Endothelial cell of umbilical vein (primary cell): ENCODE data around the gene SLC43A1. TPM values are rescaled to one million over a fixed set of nuclear protein-coding genes. Genes with fewer than 3 reads are reported as not detected.

ENCODE experiments used
- BruUV-seq: library from RNA; stranded (reverse); fragments of 400-500 nt; replicated peaks from 2 replicates; lab custom pipeline; 2021; lab: Mats Ljungman, UMichigan
- CTCF ChIA-PET: fragments of 300-600, 350-600 bp; sonication (Branson Sonifier 250); formaldehyde crosslinking; loops from one replicate; lab custom pipeline; 2021; ENCODE audit warnings: antibody characterized with exemption, inconsistent platforms; lab: Charles Lee
- POLR2A ChIA-PET: fragments of 300-600, 350-600 bp; sonication (Branson Sonifier 250); formaldehyde crosslinking; loops from one replicate; lab custom pipeline; 2021; ENCODE audit warnings: antibody characterized with exemption, inconsistent platforms; lab: Charles Lee
- DNase-seq: peaks from one replicate; pipeline ENCODE4 v3.0.0-alpha.2; 2011; ENCODE audit warnings: low read depth, low spot score
- FAIRE-seq: peaks from 2 replicates; lab custom pipeline; 2011; peaks lifted over from hg19 to GRCh38; lab: Jason Lieb, UNC
- H2AFZ ChIP-seq: 2 replicates; pipeline ENCODE4 v1.6.0; 2012; ENCODE audit warnings: low read depth, low read length, control low read depth, inconsistent platforms
- H3K27ac ChIP-seq: 2 replicates; pipeline ENCODE4 v1.5.1; 2011; ENCODE audit warnings: low read depth, mild to moderate bottlenecking, control low read depth, low read length, moderate library complexity; ENCODE audit not compliant: insufficient read depth
- H3K27me3 ChIP-seq, 2 experiments: 2 replicates each; pipeline versions ENCODE4 v1.6.0 to v1.6.1; 2011; ENCODE audit warnings: low read length in 2 of 2, mixed read lengths in 1 of 2; ENCODE audit not compliant: control insufficient read depth in 2 of 2, insufficient read depth in 2 of 2
- H3K36me3 ChIP-seq, 2 experiments: 2 replicates in 1 of 2; 3 replicates in 1 of 2; pipeline ENCODE4 v1.5.1; 2011; ENCODE audit warnings: low read length in 2 of 2, mild to moderate bottlenecking in 1 of 2, moderate library complexity in 1 of 2; ENCODE audit not compliant: control insufficient read depth in 2 of 2, insufficient read depth in 2 of 2; ENCODE audit errors: extremely low read depth in 1 of 2
- H3K4me1 ChIP-seq: 3 replicates; pipeline ENCODE4 v1.5.1; 2011; ENCODE audit warnings: mild to moderate bottlenecking, low read length; ENCODE audit not compliant: control insufficient read depth, insufficient read depth; ENCODE audit errors: extremely low read depth
- H3K4me2 ChIP-seq: 2 replicates; pipeline ENCODE4 v1.6.1; 2011; ENCODE audit warnings: low read length, control low read depth, mixed read lengths; ENCODE audit not compliant: insufficient read depth
- H3K4me3 ChIP-seq, 3 experiments: fragments of 200-600 bp in 1 of 3; sonication (generic), shearing (Covaris generic) in 1 of 3; replicated peaks in 1 of 3; 2 replicates each; pipeline ENCODE4 v1.5.1; 2011 to 2016; ENCODE audit warnings: control low read depth in 3 of 3, low read length in 3 of 3, mild to moderate bottlenecking in 2 of 3, inconsistent platforms in 1 of 3, low read depth in 1 of 3, moderate library complexity in 1 of 3; ENCODE audit not compliant: insufficient read depth in 1 of 3
- H3K79me2 ChIP-seq: 2 replicates; pipeline ENCODE4 v1.6.0; 2012; ENCODE audit warnings: low read length, inconsistent platforms; ENCODE audit not compliant: control insufficient read depth, insufficient read depth
- H3K9ac ChIP-seq: replicated peaks from 2 replicates; pipeline ENCODE3; 2011; ENCODE audit warnings: low read length, control low read depth; ENCODE audit not compliant: insufficient read depth; ENCODE audit errors: extremely low read depth
- H3K9me1 ChIP-seq: replicated peaks from 3 replicates; pipeline ENCODE4 v1.6.0; 2011; ENCODE audit warnings: mild to moderate bottlenecking, low read length; ENCODE audit not compliant: control insufficient read depth, insufficient read depth; ENCODE audit errors: extremely low read depth
- H3K9me3 ChIP-seq: replicated peaks from 2 replicates; pipeline ENCODE4 v1.5.1; 2012; ENCODE audit warnings: low read length, inconsistent platforms; ENCODE audit not compliant: control insufficient read depth, insufficient read depth
- H4K20me1 ChIP-seq: replicated peaks from 2 replicates; pipeline ENCODE3; 2011; ENCODE audit warnings: mild to moderate bottlenecking, low read length; ENCODE audit not compliant: control insufficient read depth, insufficient read depth; ENCODE audit errors: extremely low read depth
- EZH2 ChIP-seq: IDR thresholded peaks from 2 replicates; pipeline ENCODE4 v1.6.1; 2012; ENCODE audit warnings: borderline replicate concordance, low read depth, mild to moderate bottlenecking, moderate library complexity, low read length, inconsistent platforms; ENCODE audit not compliant: severe bottlenecking
- FOS ChIP-seq: IDR thresholded peaks from 2 replicates; pipeline ENCODE4 v1.6.1; 2011; ENCODE audit warnings: mild to moderate bottlenecking, low read length, moderate library complexity, borderline replicate concordance; ENCODE audit not compliant: insufficient read depth
- GATA2 ChIP-seq: IDR thresholded peaks from 2 replicates; pipeline ENCODE4 v1.7.0; 2011; ENCODE audit warnings: low read depth, mild to moderate bottlenecking, moderate library complexity, mixed read lengths, low read length; ENCODE audit not compliant: insufficient read length, insufficient read depth
- JUN ChIP-seq: IDR thresholded peaks from 2 replicates; pipeline ENCODE4 v1.6.1; 2011; ENCODE audit warnings: borderline replicate concordance, low read depth; ENCODE audit not compliant: insufficient read length, insufficient read depth
- MYC ChIP-seq: IDR thresholded peaks from one replicate; pipeline ENCODE4 v1.6.1; 2011; ENCODE audit warnings: mild to moderate bottlenecking, low read depth, low read length
- POLR2A ChIP-seq: IDR thresholded peaks from 2 replicates; pipeline ENCODE4 v1.6.1; 2012; ENCODE audit warnings: low read depth, mild to moderate bottlenecking, control low read depth, low read length
- POLR2AphosphoS5 ChIP-seq: IDR thresholded peaks from 2 replicates; pipeline ENCODE4 v1.6.1; 2012; ENCODE audit warnings: low read depth, mild to moderate bottlenecking, control low read depth, low read length, moderate library complexity; ENCODE audit not compliant: insufficient read depth
- dilution Hi-C: fragments of 300-500 bp; cut with MboI; formaldehyde crosslinking; loops from one replicate; pipeline ENCODE4 v1.15.0; 2019; ENCODE audit warnings: low sequenced_read_pairs; ENCODE audit not compliant: extremely low pct_ligation_motif_present
- intact Hi-C: fragments of 100-400 bp; cut with micrococcal nuclease; formaldehyde crosslinking; loops from one replicate; pipeline ENCODE4 v1.10.0; 2022
- polyA plus RNA-seq, 4 experiments: library from polyadenylated mRNA; depleted of rRNA in 3 of 4; stranded (reverse) in 3 of 4; unstranded in 1 of 4; fragments of >200 nt; gene quantifications; 2 replicates each; pipeline versions ENCODE4 v1.2.1 to v1.2.3, GENCODE V29; 2011 to 2012; ENCODE audit warnings: missing spikeins in 1 of 4
- total RNA-seq: library from RNA; stranded (reverse); gene quantifications from 2 replicates; pipeline ENCODE4 v1.2.3, GENCODE V29; 2021
- TF ChIP-seq, protein P1 (sequence below): IDR thresholded peaks from 2 replicates; pipeline ENCODE4 v1.6.1; 2011; ENCODE audit not compliant: insufficient read depth, insufficient read length
- TF ChIP-seq, protein P2 (sequence below), 2 donors: IDR thresholded peaks; 1 replicate in 1 of 2; 2 replicates in 1 of 2; pipeline ENCODE4 v1.5.1; 2011; ENCODE audit warnings: low read length in 2 of 2, mild to moderate bottlenecking in 2 of 2, moderate library complexity in 2 of 2, control low read depth in 1 of 2, inconsistent platforms in 1 of 2, low read depth in 1 of 2; ENCODE audit not compliant: insufficient read depth in 1 of 2; ENCODE audit errors: extremely low read depth in 1 of 2

SLC43A1 gene
- total and polyA plus RNA-seq, 2 donors (not counting 3 experiments of a cell fraction or from before 2014, with no cell fraction given), result 13.7 to 19.5 TPM

DNA sequence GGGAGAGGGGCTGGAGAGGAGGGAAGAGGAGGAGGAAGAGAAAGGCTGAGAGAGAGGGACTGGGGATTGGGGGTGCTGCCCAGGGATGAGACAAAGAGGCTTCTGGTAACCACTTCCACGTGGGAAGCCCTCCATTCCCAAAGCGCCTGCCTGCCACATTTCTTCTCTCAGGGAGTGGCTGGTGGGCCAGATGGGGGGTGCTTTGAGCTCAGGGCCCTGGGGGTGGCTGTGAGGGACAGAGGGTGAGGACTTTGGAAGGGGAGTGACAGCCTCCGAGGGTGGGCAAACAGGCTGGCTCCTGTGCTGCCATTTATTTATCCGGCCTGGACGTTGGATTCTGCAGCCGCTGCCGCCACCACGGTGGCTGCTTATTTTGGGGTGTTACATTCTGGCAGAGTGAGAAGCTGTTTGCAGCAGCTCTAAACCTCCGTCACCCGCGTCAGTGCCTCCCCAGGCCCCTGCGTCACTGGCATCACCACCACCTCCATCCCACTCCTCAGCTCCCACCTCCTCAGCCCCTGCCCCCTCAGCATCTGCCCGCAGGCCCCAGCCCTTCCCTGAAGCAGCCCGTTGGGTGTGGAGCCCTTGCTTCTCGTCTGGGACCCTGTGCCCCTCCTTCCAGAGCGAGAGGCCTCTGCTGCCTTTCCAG is 53.5 kb downstream of the SLC43A1 start:
- Histone ChIP-seq H3K36me3 (no peaks in the 10 kb centered on the region), H3K9me3 (no peaks in the 10 kb centered on the region), H3K9me1 (no peaks in the 10 kb centered on the region), H2AFZ (no peak overlapping the region), H3K79me2 (no peaks in the 10 kb centered on the region), H3K9ac (no peak overlapping the region), H3K4me3 (no peak overlapping the region), H4K20me1 (no peaks in the 10 kb centered on the region), H3K27me3 (peaks cover 32 to 37% of the 10 kb centered on the region in 2 experiments), H3K4me1 (peaks cover 14% of the 10 kb centered on the region), H3K4me2 (no peak overlapping the region), H3K27ac (no peak overlapping the region)
- intact Hi-C loops (no loop called here), dilution Hi-C loops (no loop called here)
- FAIRE-seq (no peak), DNase-seq (no peak)
- no peak for TF ChIP-seq GATA2
- no TSS peak for BruUV-seq
- CTCF ChIA-PET, result interaction anchor here (1.0 to 5.6 kb wide), 5 partner anchors 11 to 183 kb away, joined by 3 to 152 read pairs (median 5); no protein-coding TSS in a partner anchor
- POLR2A ChIA-PET, result no interaction called here

DNA sequence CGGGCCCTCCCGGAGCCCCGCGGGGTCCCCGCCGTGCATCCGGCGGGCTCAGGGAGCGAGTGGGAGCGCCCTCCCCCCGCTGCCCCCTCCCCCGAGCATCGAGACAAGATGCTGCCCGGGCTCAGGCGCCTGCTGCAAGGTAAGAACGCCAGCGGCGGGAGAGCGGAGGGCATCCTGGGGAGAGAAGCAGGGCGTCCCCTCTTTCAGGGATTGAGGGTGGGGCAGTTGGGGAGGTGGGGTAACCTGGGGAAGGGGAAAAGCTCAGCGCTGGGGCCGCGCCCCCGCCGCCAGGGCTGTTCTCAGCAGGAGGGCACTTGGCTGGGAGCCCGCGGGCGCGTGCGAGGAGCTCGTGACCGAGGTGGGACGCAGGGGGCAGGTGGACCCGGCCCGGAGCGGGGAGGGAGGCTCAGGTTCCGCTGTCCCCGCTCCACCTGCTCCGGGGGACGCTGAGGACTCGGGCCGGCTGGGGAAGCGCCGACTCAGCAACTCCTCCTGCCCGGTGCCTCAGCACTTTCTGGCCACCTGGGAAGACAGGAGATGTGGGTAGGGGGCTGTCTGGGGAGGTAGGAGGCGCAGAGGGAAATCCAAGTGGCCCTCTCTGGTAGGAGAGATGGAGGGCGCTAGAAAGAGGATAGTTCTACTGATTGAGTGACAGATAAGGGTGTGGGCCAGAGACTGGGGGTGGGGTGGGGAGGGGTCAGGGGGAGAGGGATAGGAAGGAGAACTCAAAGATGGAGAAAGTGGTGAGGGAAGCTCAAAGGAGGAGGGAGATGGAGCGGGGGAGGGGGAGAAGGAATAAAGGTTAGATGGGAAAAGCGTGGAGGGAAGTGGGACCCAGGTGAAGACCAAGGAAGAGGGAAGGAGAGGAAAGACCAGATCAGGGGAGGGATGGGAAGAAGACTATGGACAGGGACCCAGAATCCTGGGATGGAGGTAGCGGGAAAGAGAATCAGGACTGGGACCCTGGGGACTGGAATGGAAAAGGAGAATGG is 54.4 kb downstream of the SLC43A1 start:
- dilution Hi-C loops, result no loop called here
- ChIA-PET CTCF (interaction anchor here (0.6 to 5.6 kb wide), 21 partner anchors 8 to 184 kb away, joined by 3 to 152 read pairs (median 5); partner anchors contain the start of genes SLC43A1 and TIMM10), POLR2A (interaction anchor here (0.7 kb wide), 1 partner anchor 104 kb away, joined by 3 read pairs; no protein-coding TSS in a partner anchor)
- FAIRE-seq (no peak), DNase-seq (no peak)
- no peaks in the 10 kb centered on the region for H3K9me3 ChIP-seq
- no peaks in the 10 kb centered on the region for H4K20me1 ChIP-seq
- H3K4me2 ChIP-seq, result no peak overlapping the region
- H3K79me2 ChIP-seq, result no peaks in the 10 kb centered on the region
- intact Hi-C loops, result no loop called here
- no peak overlapping the region for H3K27ac ChIP-seq
- H3K4me1 ChIP-seq, result peaks cover 14% of the 10 kb centered on the region
- peak overlapping the region in 1 of 3 experiments; percentile 9 for H3K4me3 ChIP-seq
- no peaks in the 10 kb centered on the region for H3K36me3 ChIP-seq
- peak overlapping the region; percentile 7 for H2AFZ ChIP-seq
- no TSS peak for BruUV-seq
- H3K9ac ChIP-seq, result no peak overlapping the region
- peaks cover 33 to 37% of the 10 kb centered on the region in 2 experiments for H3K27me3 ChIP-seq
- TF ChIP-seq MYC (no peak), POLR2AphosphoS5 (no peak), GATA2 (no peak), FOS (no peak), JUN (no peak), POLR2A (no peak), EZH2 (no peak)
- TF ChIP-seq, protein P1, sequence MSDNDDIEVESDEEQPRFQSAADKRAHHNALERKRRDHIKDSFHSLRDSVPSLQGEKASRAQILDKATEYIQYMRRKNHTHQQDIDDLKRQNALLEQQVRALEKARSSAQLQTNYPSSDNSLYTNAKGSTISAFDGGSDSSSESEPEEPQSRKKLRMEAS, result no peak
- TF ChIP-seq, protein P2, sequence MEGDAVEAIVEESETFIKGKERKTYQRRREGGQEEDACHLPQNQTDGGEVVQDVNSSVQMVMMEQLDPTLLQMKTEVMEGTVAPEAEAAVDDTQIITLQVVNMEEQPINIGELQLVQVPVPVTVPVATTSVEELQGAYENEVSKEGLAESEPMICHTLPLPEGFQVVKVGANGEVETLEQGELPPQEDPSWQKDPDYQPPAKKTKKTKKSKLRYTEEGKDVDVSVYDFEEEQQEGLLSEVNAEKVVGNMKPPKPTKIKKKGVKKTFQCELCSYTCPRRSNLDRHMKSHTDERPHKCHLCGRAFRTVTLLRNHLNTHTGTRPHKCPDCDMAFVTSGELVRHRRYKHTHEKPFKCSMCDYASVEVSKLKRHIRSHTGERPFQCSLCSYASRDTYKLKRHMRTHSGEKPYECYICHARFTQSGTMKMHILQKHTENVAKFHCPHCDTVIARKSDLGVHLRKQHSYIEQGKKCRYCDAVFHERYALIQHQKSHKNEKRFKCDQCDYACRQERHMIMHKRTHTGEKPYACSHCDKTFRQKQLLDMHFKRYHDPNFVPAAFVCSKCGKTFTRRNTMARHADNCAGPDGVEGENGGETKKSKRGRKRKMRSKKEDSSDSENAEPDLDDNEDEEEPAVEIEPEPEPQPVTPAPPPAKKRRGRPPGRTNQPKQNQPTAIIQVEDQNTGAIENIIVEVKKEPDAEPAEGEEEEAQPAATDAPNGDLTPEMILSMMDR (IDR thresholded peaks at IDR 0.05; ENCODE audit: extremely low read depth in 1 of 2, insufficient read depth in 1 of 2, low read depth in 1 of 2, low read length in 2 of 2), result no peak
- no peaks in the 10 kb centered on the region for H3K9me1 ChIP-seq
